GM18867 (cell line): Measurements from ENCODE around the gene LRRC14B.
"Not testable (repeated sequence)": the region's sequence is repeated elsewhere in the genome, so short reads cannot be mapped to it uniquely, and the experiment has no call there.

Source experiments
- ATAC-seq: cut with Tn5 transposase; IDR thresholded peaks from one replicate; pipeline ENCODE4 v1.9.1; 2021; ENCODE audit warnings: mild to moderate bottlenecking, moderate library complexity; ENCODE audit not compliant: unreplicated experiment

Gene LRRC14B

GRCh38 chr5:159448-160172, 31.7 kb upstream of the LRRC14B start:
- ATAC-seq, result no peak

- ATAC-seq, result no peak
These were observed 31.2 kb upstream of the LRRC14B start for GRCh38 chr5:160173-160510.

- ATAC-seq, result no peak
These were observed 30.1 kb upstream of the LRRC14B start for GRCh38 chr5:160921-161802.

GRCh38 chr5:161803-162110, 29.5 kb upstream of the LRRC14B start:
- ATAC-seq, result no peak

- ATAC-seq, result no peak
These were observed 29.1 kb upstream of the LRRC14B start for GRCh38 chr5:162190-162564.

- ATAC-seq, result no peak
These were observed 28.5 kb upstream of the LRRC14B start for GRCh38 chr5:162565-163337.

- ATAC-seq, result no peak
These were observed 28.0 kb upstream of the LRRC14B start for GRCh38 chr5:163338-163620.

GRCh38 chr5:163841-164240, 27.5 kb upstream of the LRRC14B start:
- no peak for ATAC-seq

GRCh38 chr5:164244-164643, 27.1 kb upstream of the LRRC14B start:
- no peak for ATAC-seq

GRCh38 chr5:164783-165182, 26.5 kb upstream of the LRRC14B start:
- ATAC-seq, result not testable (repeated sequence)

- no peak for ATAC-seq
These were observed 24.6 kb upstream of the LRRC14B start for GRCh38 chr5:166441-167372.

- no peak for ATAC-seq
These were observed 23.8 kb upstream of the LRRC14B start for GRCh38 chr5:167511-167910.

GRCh38 chr5:167982-168660, 23.2 kb upstream of the LRRC14B start:
- ATAC-seq, result no peak

- ATAC-seq, result no peak
These were observed 22.1 kb upstream of the LRRC14B start for GRCh38 chr5:169071-169727.

GRCh38 chr5:169728-170094, 21.6 kb upstream of the LRRC14B start:
- ATAC-seq, result no peak

- ATAC-seq, result no peak
These were observed 20.1 kb upstream of the LRRC14B start for GRCh38 chr5:170971-171800.

GRCh38 chr5:171801-172331, 19.4 kb upstream of the LRRC14B start:
- no peak for ATAC-seq

- ATAC-seq, result no peak
These were observed 18.9 kb upstream of the LRRC14B start for GRCh38 chr5:172421-172820.

- no peak for ATAC-seq
These were observed 18.4 kb upstream of the LRRC14B start for GRCh38 chr5:172841-173251.
